HEK293T (cell line): ENCODE measurements around the gene BSPH1.

Experiments used
- BHLHE40 ChIP-seq: fragments of 450-650 bp; IDR thresholded peaks from 2 replicates; pipeline ENCODE4 v1.6.1; 2016; ENCODE audit warnings: mild to moderate bottlenecking, moderate library complexity, borderline replicate concordance
- CTBP1 ChIP-seq: fragments of 450-650 bp; IDR thresholded peaks from 2 replicates; pipeline ENCODE4 v1.6.1; 2016; ENCODE audit warnings: borderline replicate concordance
- ELF4 ChIP-seq: fragments of 450-650 bp; IDR thresholded peaks from 2 replicates; pipeline ENCODE4 v1.6.1; 2017; ENCODE audit warnings: antibody characterized with exemption
- FOXK2 ChIP-seq: fragments of 450-650 bp; IDR thresholded peaks from 2 replicates; pipeline ENCODE4 v1.6.1; 2016; ENCODE audit warnings: mild to moderate bottlenecking
- FOXM1 ChIP-seq: fragments of 450-650 bp; IDR thresholded peaks from 2 replicates; pipeline ENCODE4 v1.6.1; 2017; ENCODE audit warnings: mild to moderate bottlenecking, borderline replicate concordance
- LEF1 ChIP-seq: fragments of 450-650 bp; IDR thresholded peaks from 2 replicates; pipeline ENCODE4 v1.6.1; 2017; ENCODE audit warnings: mild to moderate bottlenecking, borderline replicate concordance
- NFRKB ChIP-seq: fragments of 450-650 bp; IDR thresholded peaks from 2 replicates; pipeline ENCODE4 v1.6.1; 2016; ENCODE audit warnings: mild to moderate bottlenecking, moderate library complexity
- SP1 ChIP-seq: fragments of 450-650 bp; IDR thresholded peaks from 2 replicates; pipeline ENCODE4 v1.6.1; 2017
- SUZ12 ChIP-seq: fragments of 450-650 bp; IDR thresholded peaks from 2 replicates; pipeline ENCODE4 v1.6.1; 2016; ENCODE audit warnings: mild to moderate bottlenecking
- TARDBP ChIP-seq: fragments of 450-650 bp; IDR thresholded peaks from 2 replicates; pipeline ENCODE4 v1.6.1; 2016

DNA sequence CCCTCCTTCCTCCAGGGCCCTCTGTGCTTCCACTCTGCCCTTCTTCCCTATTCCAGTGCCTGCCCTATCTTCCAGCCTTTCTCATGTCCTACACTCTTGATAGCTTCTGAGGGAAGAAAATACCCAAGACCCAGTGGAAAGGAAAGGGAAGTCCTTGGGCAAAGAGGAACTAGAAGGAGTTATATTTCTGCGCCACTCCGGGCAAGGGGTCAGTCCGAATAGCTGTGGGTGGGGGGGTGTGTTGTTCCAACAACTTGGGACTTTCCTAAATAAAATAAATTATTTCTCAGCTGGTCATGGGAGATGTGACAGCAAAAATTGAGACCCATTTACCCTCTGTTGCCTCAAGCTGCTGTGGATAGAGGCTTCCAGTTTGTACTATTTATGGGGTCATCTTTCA, 28.7 kb upstream of the BSPH1 start:
- no peak for TF ChIP-seq BHLHE40
- no peak for TF ChIP-seq LEF1
- no peak for TF ChIP-seq FOXM1
- TF ChIP-seq ELF4, result no peak
- TF ChIP-seq NFRKB, result no peak
- TF ChIP-seq SUZ12, result no peak
- no peak for TF ChIP-seq CTBP1
- TF ChIP-seq SP1, result no peak
- no peak for TF ChIP-seq TARDBP
- TF ChIP-seq FOXK2, result no peak
